PC-3 (cell line): Measurements from ENCODE around the gene MTTP. TPM values are rescaled to one million over a fixed set of nuclear protein-coding genes. Genes with fewer than 3 reads are reported as not detected.
"Not testable (repeated sequence)": the region's sequence is repeated elsewhere in the genome, so short reads cannot be mapped to it uniquely, and the experiment has no call there.

Experiments
- ATAC-seq: fragments of 200-7000 bp; cut with Tn5 transposase; 2 replicates; pipeline ENCODE4 v1.9.1; 2020; ENCODE audit warnings: mild to moderate bottlenecking, moderate library complexity
- BruUV-seq: library from RNA; stranded (reverse); fragments of 400-500 nt; replicated peaks from 2 replicates; lab custom pipeline; 2021; lab: Mats Ljungman, UMichigan
- CTCF ChIA-PET: fragments of 300-600 bp; sonication (Branson Sonifier 250); formaldehyde crosslinking; loops from one replicate; lab custom pipeline; 2022; ENCODE audit warnings: antibody characterized with exemption; lab: Charles Lee
- POLR2A ChIA-PET: fragments of 300-600 bp; sonication (Branson Sonifier 250); formaldehyde crosslinking; loops from one replicate; lab custom pipeline; 2022; ENCODE audit warnings: antibody characterized with exemption; ENCODE audit not compliant: unreplicated experiment; lab: Charles Lee
- DNase-seq: peaks from one replicate; pipeline ENCODE4 v3.0.0-alpha.2; 2015
- H2AFZ ChIP-seq: fragments of 300-600 bp; sonication (generic); 2 replicates; pipeline ENCODE4 v1.6.0; 2016; ENCODE audit warnings: antibody characterized with exemption, low read length
- H3F3A ChIP-seq: fragments of 300-600 bp; sonication (generic); one replicate; pipeline ENCODE4 v1.6.0; 2017; ENCODE audit warnings: antibody characterized with exemption, low read length, control low read depth, mild to moderate bottlenecking; ENCODE audit not compliant: unreplicated experiment
- H3K27ac ChIP-seq: fragments of 300-600 bp; sonication (generic); 2 replicates; pipeline ENCODE4 v1.5.1; 2016; ENCODE audit warnings: mild to moderate bottlenecking, low read length
- H3K27me3 ChIP-seq: fragments of 300-600 bp; sonication (generic); 2 replicates; pipeline ENCODE4 v1.6.1; 2016; ENCODE audit warnings: low read length, mixed read lengths
- H3K36me3 ChIP-seq: fragments of 300-600 bp; sonication (generic); 2 replicates; pipeline ENCODE4 v1.6.1; 2016; ENCODE audit warnings: low read depth, mixed run types, low read length, mixed read lengths
- H3K4me1 ChIP-seq: fragments of 300-600 bp; sonication (generic); 2 replicates; pipeline ENCODE4 v1.5.1; 2016; ENCODE audit warnings: low read length; ENCODE audit not compliant: insufficient read depth
- H3K4me2 ChIP-seq: fragments of 300-600 bp; sonication (generic); 2 replicates; pipeline ENCODE4 v1.6.0; 2016; ENCODE audit warnings: low read length
- H3K4me3 ChIP-seq: fragments of 300-600 bp; sonication (generic); 2 replicates; pipeline ENCODE4 v1.5.1; 2016; ENCODE audit warnings: mild to moderate bottlenecking, low read length, mixed read lengths
- H3K79me2 ChIP-seq: fragments of 300-600 bp; sonication (generic); 2 replicates; pipeline ENCODE4 v1.6.1; 2017; ENCODE audit warnings: low read length, mixed read lengths
- H3K9ac ChIP-seq: fragments of 300-600 bp; sonication (generic); 2 replicates; pipeline ENCODE4 v1.6.0; 2016; ENCODE audit warnings: mild to moderate bottlenecking, low read length
- H3K9me2 ChIP-seq: fragments of 300-600 bp; sonication (generic); replicated peaks from 2 replicates; pipeline ENCODE4 v1.6.1; 2016; ENCODE audit warnings: mixed run types, low read length, mixed read lengths
- H3K9me3 ChIP-seq: fragments of 300-600 bp; sonication (generic); 2 replicates; pipeline ENCODE4 v1.6.1; 2016; ENCODE audit warnings: low read length, mixed read lengths
- H4K20me1 ChIP-seq: fragments of 300-600 bp; sonication (generic); 2 replicates; pipeline ENCODE4 v1.6.1; 2016; ENCODE audit warnings: low read length, mixed read lengths
- EZH2 ChIP-seq: fragments of 300-600 bp; sonication (generic); IDR thresholded peaks from one replicate; pipeline ENCODE4 v1.6.1; 2017; ENCODE audit warnings: antibody characterized with exemption, mild to moderate bottlenecking, low read length; ENCODE audit not compliant: unreplicated experiment
- EZH2phosphoT487 ChIP-seq: fragments of 300-600 bp; sonication (generic); IDR thresholded peaks from 2 replicates; pipeline ENCODE4 v1.6.1; 2018; ENCODE audit warnings: mild to moderate bottlenecking, antibody characterized with exemption, low read length, borderline replicate concordance
- intact Hi-C: fragments of 100-400 bp; cut with micrococcal nuclease; formaldehyde crosslinking; loops from 2 replicates; pipeline ENCODE4 v1.9.0; 2023
- total RNA-seq: library from RNA; depleted of rRNA; stranded (reverse); fragments of >200 nt; gene quantifications from 2 replicates; pipeline ENCODE4 v1.2.3, GENCODE V29; 2014
- TF ChIP-seq, protein P1 (sequence below): fragments of 300-600 bp; sonication (generic); conservative IDR thresholded peaks from 2 replicates; pipeline ENCODE4 v1.5.1; 2017; ENCODE audit warnings: antibody characterized with exemption, low read depth, mild to moderate bottlenecking, low read length

The MTTP gene
- total RNA-seq, 1 experiment from 2014 or later: 0.33 TPM

GRCh38 chr4:99529956-99530355 is 44.7 kb upstream of the MTTP start:
- no peak overlapping the region for H2AFZ ChIP-seq
- DNase-seq (no peak), ATAC-seq (no peak)
- no peaks in the 10 kb centered on the region for H3K36me3 ChIP-seq
- H3K4me2 ChIP-seq: no peak overlapping the region
- ChIA-PET POLR2A (no interaction called here), CTCF (no interaction called here)
- TF ChIP-seq, protein P1, sequence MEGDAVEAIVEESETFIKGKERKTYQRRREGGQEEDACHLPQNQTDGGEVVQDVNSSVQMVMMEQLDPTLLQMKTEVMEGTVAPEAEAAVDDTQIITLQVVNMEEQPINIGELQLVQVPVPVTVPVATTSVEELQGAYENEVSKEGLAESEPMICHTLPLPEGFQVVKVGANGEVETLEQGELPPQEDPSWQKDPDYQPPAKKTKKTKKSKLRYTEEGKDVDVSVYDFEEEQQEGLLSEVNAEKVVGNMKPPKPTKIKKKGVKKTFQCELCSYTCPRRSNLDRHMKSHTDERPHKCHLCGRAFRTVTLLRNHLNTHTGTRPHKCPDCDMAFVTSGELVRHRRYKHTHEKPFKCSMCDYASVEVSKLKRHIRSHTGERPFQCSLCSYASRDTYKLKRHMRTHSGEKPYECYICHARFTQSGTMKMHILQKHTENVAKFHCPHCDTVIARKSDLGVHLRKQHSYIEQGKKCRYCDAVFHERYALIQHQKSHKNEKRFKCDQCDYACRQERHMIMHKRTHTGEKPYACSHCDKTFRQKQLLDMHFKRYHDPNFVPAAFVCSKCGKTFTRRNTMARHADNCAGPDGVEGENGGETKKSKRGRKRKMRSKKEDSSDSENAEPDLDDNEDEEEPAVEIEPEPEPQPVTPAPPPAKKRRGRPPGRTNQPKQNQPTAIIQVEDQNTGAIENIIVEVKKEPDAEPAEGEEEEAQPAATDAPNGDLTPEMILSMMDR: no peak
- TF ChIP-seq EZH2 (no peak), EZH2phosphoT487 (no peak)
- no peak overlapping the region for H3K9ac ChIP-seq
- H3K79me2 ChIP-seq: no peaks in the 10 kb centered on the region
- no TSS peak for BruUV-seq
- no peak overlapping the region for H3K4me3 ChIP-seq
- intact Hi-C loops: no loop called here
- H3F3A ChIP-seq: no peaks in the 10 kb centered on the region
- no peaks in the 10 kb centered on the region for H3K9me3 ChIP-seq
- no peaks in the 10 kb centered on the region for H3K9me2 ChIP-seq
- no peak overlapping the region for H3K27ac ChIP-seq
- no peaks in the 10 kb centered on the region; the same call in 1 of the 2 replicates for H3K27me3 ChIP-seq
- H3K4me1 ChIP-seq: no peaks in the 10 kb centered on the region
- H4K20me1 ChIP-seq: no peaks in the 10 kb centered on the region

DNA sequence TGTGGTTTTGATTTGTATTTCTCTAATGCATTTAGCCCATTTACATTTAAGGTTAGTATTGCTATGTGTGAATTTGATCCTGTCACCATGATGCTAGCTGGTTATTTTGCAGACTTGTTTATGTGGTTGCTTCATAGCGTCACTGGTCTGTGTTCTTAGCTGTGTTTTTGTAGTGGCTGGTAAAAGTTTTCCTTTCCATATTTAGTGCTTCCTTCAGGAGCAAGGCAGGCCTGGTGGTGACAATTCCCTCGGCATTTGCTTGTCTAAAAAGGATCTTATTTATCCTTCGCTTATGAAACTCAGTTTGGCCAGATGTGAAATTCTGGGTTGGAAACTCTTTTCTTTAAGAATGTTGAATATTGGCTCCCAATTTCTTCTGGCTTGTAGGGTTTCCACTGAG is 39.9 kb upstream of the MTTP start:
- H3K9me2 ChIP-seq, H3K4me2 ChIP-seq, H3K9ac ChIP-seq, H3K9me3 ChIP-seq, ATAC-seq, POLR2A ChIA-PET, H3K4me1 ChIP-seq, H3K4me3 ChIP-seq, intact Hi-C loops, H3K27me3 ChIP-seq, H3K36me3 ChIP-seq, H3F3A ChIP-seq, CTCF ChIA-PET, H3K79me2 ChIP-seq, H2AFZ ChIP-seq, H4K20me1 ChIP-seq, BruUV-seq, H3K27ac ChIP-seq, DNase-seq: not testable (repeated sequence)

- DNase-seq: no peak
- H3K9ac ChIP-seq: no peak overlapping the region
- H3K27ac ChIP-seq: no peak overlapping the region
- no peaks in the 10 kb centered on the region for H4K20me1 ChIP-seq
- H3K4me1 ChIP-seq: peaks cover 19% of the 10 kb centered on the region
- H3K9me2 ChIP-seq: no peaks in the 10 kb centered on the region
- no peak overlapping the region for H3K4me3 ChIP-seq
- CTCF ChIA-PET: no interaction called here
- no peaks in the 10 kb centered on the region for H3K9me3 ChIP-seq
- TF ChIP-seq, protein P1: no peak
- TF ChIP-seq EZH2 (no peak), EZH2phosphoT487 (no peak)
- BruUV-seq: no TSS peak
- H2AFZ ChIP-seq: no peak overlapping the region
- H3K79me2 ChIP-seq: no peaks in the 10 kb centered on the region
- intact Hi-C loops: no loop called here
- ATAC-seq: no peak
- POLR2A ChIA-PET: no interaction called here
- H3K4me2 ChIP-seq: no peak overlapping the region
- no peaks in the 10 kb centered on the region for H3F3A ChIP-seq
- no peaks in the 10 kb centered on the region for H3K36me3 ChIP-seq
- no peaks in the 10 kb centered on the region for H3K27me3 ChIP-seq
Observed at GRCh38 chr4:99536271-99536670, 38.4 kb upstream of the MTTP start.
